Fibroblast of gingiva (primary cell): Measurements from ENCODE around the gene IFT20.
A peak's percentile ranks its signal among the peaks of the same experiment; 100 is the strongest.

Source experiments
- DNase-seq: peaks from one replicate; pipeline ENCODE4 v3.0.0-alpha.2; 2011; ENCODE audit warnings: low read depth

Gene IFT20, protein sequence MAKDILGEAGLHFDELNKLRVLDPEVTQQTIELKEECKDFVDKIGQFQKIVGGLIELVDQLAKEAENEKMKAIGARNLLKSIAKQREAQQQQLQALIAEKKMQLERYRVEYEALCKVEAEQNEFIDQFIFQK

DNA sequence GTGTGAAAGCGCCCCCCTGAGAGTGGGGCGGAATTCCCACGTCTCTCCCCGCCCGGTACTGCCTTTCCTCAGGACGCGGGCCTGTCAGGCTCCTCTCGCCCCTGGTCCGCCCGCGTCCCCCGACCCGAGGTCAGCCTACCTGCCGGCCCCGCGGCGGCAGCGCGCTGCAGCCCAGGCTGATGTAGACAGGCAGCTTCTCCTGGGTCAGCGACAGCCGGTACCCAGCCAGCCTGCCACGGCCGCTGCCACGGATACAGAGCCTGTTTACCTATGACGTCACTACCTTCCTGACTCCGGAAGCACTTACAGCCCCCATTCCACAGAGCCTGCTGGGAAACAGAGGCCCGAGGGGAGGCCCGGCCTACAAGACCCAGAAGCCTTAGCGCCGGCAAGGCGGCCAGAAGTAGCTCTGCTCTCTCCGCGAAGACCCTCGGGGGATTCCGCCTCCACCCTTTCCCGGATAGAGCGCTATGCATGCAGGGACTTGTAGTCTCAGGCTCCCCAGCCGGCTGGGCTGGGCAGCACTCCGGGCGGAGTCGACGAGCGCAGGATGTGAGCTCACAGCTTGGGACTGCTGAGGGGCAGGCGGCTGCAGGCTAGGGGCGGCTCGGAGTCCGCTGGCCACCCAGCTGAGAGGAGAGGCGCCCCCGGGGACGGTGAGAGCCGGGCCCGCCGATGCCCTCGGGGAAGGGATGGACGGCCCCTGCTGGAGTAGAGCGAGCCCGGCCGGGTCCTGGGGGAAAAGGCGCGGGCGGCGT is at the start of gene IFT20, which contains the start of gene TNFAIP1:
Gene IFT20, minus strand, starts transcription at position 272 of the 758 bp plus-strand sequence. CDS start 3,487 bp downstream, outside the sequence.
Gene TNFAIP1, plus strand, starts transcription at position 561 of the 758 bp plus-strand sequence. CDS start 3,761 bp downstream, outside the sequence.
- peak; percentile 100 for DNase-seq

DNA sequence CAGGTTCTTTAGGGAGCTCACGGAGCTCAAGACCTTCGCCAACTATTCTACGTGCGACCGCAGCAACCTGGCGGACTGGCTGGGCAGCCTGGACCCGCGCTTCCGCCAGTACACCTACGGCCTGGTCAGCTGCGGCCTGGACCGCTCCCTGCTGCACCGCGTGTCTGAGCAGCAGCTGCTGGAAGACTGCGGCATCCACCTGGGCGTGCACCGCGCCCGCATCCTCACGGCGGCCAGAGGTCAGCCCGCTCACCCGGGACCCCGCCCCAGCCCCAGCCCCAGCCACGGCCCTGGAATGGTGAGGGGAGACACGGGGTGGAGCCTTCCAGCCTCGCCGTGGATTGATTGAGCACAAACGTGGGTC is 49.7 kb upstream of the IFT20 start:
- no peak for DNase-seq

DNA sequence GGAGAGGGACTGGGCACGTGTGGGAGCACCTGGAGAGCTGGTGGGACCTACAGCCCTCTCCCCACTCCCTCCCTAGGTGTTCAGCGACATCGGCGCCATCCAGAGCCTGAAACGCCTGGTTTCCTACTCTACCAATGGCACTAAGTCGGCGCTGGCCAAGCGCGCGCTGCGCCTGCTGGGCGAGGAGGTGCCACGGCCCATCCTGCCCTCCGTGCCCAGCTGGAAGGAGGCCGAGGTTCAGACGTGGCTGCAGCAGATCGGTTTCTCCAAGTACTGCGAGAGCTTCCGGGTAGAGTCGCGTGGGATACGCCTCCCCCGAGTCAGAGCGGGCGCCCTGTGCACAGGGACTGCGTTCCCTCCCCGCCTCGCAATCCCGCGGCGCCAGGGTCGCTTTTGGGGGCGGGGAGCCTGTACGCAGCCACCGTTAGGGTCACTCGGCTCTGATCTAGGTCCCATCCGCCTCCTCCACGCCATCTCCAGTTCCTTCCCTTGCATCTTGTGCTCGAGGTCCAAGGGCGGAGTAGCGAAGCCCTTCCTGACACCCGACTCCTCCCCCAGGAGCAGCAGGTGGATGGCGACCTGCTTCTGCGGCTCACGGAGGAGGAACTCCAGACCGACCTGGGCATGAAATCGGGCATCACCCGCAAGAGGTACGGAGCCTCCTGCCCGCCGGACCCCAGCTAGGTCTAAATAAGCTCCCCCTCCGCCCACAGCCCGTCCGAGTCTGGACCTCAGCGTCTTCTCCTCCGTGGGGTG is 49.2 kb upstream of the IFT20 start:
- DNase-seq = no peak

DNA sequence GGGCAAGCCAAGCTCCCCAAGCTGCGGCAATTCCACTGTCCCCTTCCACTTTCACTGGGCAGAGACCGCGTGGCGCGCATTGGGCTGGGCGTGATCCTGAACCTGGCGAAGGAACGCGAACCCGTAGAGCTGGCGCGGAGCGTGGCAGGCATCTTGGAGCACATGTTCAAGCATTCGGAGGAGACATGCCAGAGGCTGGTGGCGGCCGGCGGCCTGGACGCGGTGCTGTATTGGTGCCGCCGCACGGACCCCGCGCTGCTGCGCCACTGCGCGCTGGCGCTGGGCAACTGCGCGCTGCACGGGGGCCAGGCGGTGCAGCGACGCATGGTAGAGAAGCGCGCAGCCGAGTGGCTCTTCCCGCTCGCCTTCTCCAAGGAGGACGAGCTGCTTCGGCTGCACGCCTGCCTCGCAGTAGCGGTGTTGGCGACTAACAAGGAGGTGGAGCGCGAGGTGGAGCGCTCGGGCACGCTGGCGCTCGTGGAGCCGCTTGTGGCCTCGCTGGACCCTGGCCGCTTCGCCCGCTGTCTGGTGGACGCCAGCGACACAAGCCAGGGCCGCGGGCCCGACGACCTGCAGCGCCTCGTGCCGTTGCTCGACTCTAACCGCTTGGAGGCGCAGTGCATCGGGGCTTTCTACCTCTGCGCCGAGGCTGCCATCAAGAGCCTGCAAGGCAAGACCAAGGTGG is 46.0 kb upstream of the IFT20 start:
- no peak for DNase-seq

- peak; percentile 39 for DNase-seq
Observed at GRCh38 chr17:28379814-28380801, 44.8 kb upstream of the IFT20 start.

GRCh38 chr17:28372945-28373274 is 37.6 kb upstream of the IFT20 start:
- DNase-seq = no peak

GRCh38 chr17:28372203-28372944 is 37.1 kb upstream of the IFT20 start:
- DNase-seq = peak; percentile 26

- peak; percentile 62 for DNase-seq
Observed at GRCh38 chr17:28371245-28372202, 36.3 kb upstream of the IFT20 start, which contains the start of gene SARM1. SARM1 (plus strand) TSS chr17:28371694; CDS start chr17:28372033, 339 bp downstream.

DNA sequence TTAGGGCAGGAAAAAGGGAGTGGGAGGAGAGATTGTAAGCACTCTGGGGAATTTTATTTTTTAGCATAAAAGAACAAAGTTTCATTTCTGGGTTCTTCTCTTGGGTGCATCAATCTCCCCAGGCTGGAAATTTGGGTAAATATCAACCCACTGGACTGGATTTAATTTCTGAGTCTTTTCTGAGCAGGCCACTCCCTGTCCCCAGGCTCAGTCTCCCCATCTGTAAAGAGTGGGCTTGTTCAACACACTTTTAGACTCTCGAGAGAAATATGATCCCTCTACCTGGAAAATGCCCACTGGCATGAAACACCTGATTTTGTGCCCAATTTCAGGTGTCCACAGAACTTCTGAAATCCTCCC is 35.5 kb upstream of the IFT20 start:
- DNase-seq = no peak

DNA sequence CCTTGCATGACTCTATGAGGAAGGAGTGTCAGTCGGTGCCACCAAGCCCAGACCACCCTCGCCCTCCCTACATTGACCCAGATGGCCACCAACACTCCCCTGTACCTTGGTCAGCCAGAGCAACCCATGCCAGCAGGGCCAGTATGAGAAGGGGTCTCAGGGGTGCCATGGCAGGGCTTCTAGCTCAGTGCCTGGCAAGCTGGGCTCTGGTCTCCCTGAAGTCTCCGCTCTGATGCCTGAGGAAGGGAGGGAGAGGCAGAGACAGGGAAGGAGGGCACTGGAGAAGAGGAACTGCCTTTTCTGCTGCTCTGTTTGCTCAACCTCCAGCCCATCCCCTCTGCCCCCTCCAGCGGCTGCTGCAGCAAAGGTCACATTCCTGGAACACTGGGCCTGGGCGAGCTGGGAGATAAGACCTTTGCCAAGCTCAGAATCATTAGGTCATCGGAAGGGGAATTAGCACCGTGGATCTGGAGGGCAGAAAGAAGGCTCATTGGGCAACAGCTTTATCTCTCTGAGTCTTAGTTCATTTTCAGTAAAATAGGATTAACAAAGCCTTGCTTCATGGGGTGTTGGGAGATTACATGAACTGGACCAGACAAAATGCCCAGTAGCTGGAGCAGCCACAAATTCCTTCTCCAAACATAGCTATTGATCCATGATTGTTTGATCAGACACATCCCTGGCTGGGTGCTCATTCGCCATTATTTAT is 34.9 kb upstream of the IFT20 start, which contains the start of gene VTN:
Gene VTN, minus strand, starts transcription at position 273 of the 709 bp plus-strand sequence. Its CDS starts 104 bp downstream, at position 169.
- no peak for DNase-seq

- no peak for DNase-seq
Observed at GRCh38 chr17:28369684-28370034, 34.4 kb upstream of the IFT20 start.

GRCh38 chr17:28368915-28369683 is 33.8 kb upstream of the IFT20 start:
- DNase-seq = no peak

GRCh38 chr17:28368306-28368831 is 33.1 kb upstream of the IFT20 start:
- no peak for DNase-seq

- DNase-seq = no peak
Observed at GRCh38 chr17:28367641-28368305, 32.5 kb upstream of the IFT20 start.

GRCh38 chr17:28366605-28367004 is 31.3 kb upstream of the IFT20 start:
- DNase-seq = no peak

DNA sequence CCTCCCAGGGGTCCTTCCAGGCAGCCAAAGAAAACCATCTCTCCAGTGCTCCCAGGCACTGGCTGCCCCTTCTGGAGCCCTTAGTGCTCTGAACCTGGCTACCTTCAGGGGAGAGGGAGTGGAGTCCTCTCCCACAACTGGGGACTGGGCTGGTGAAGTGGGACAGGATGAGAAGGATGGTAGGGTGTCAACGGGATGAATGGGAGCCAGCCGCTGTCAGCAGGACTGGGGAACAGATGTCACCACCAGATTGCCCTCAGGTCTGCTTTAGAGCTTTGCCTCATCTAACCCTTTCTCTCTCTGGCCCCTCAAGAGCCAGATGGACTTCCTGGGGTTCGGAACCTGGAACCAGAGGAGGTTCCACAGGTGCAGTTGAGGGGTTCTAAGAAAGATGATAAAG is 30.2 kb upstream of the IFT20 start:
- no peak for DNase-seq
